Right lobe of liver (tissue), 6 donors: Measurements from ENCODE around the gene DNAJC11. TPM values are rescaled to one million over a fixed set of nuclear protein-coding genes. Genes with fewer than 3 reads are reported as not detected.
"Not testable (repeated sequence)": the region's sequence is repeated elsewhere in the genome, so short reads cannot be mapped to it uniquely, and the experiment has no call there.

Experiments
- ATAC-seq, 4 donors: fragments of 200-7000 bp; cut with Tn5 transposase; one replicate each; pipeline ENCODE4 v1.9.1; 2020; ENCODE audit warnings: mild to moderate bottlenecking in 4 of 4, moderate library complexity in 4 of 4
- DNase-seq, 3 donors: peaks; one replicate each; pipeline ENCODE4 v3.0.0-alpha.2; 2020
- H3K27ac ChIP-seq, 3 donors: fragments of 200-600 bp; one replicate each; pipeline ENCODE4 v1.8.0; 2022
- H3K27me3 ChIP-seq, 2 donors: fragments of 200-600 bp; one replicate each; pipeline ENCODE4 v1.8.0; 2022
- H3K36me3 ChIP-seq, 4 donors: fragments of 200-600 bp; sonication (generic) in 1 of 4; one replicate each; pipeline versions ENCODE4 v1.5.1 to v1.8.0; 2017 to 2022; ENCODE audit warnings: control low read depth in 1 of 4
- H3K4me1 ChIP-seq, 4 donors: fragments of 200-600 bp; sonication (generic) in 1 of 4; one replicate each; pipeline versions ENCODE4 v1.5.1 to v1.8.0; 2017 to 2022; ENCODE audit warnings: control low read depth in 1 of 4
- H3K4me3 ChIP-seq, 3 donors: fragments of 200-600 bp; one replicate each; pipeline ENCODE4 v1.8.0; 2022
- H3K9me3 ChIP-seq, 4 donors: fragments of 200-600 bp; sonication (generic) in 1 of 4; one replicate each; pipeline versions ENCODE4 v1.5.1 to v1.8.0; 2017 to 2022; ENCODE audit warnings: control low read depth in 1 of 4
- CTCF ChIP-seq, 4 donors: fragments of 200-600 bp in 3 of 4; fragments of 450-650 bp in 1 of 4; IDR thresholded peaks; one replicate each; pipeline versions ENCODE4 v1.5.1 to v1.8.0; 2016 to 2022; ENCODE audit warnings: antibody characterized with exemption in 4 of 4, mild to moderate bottlenecking in 2 of 4
- POLR2A ChIP-seq: fragments of 450-650 bp; IDR thresholded peaks from one replicate; pipeline ENCODE4 v1.6.1; 2017; ENCODE audit warnings: antibody characterized with exemption, mild to moderate bottlenecking
- WGBS: methylation state at CpG from one replicate; pipeline ENCODE4 v1.1.6; 2018; ENCODE audit warnings: low coverage, low lambda C conversion rate; ENCODE audit not compliant: insufficient coverage; ENCODE audit errors: missing lambda C conversion rate; 5-methylcytosine and 5-hydroxymethylcytosine counted together
- intact Hi-C, 2 donors: fragments of 100-400 bp; cut with DNase I; formaldehyde crosslinking; loops; one replicate each; pipeline versions ENCODE4 v1.11.2 to v1.14.1; 2022
- total RNA-seq, 6 experiments: library from RNA; depleted of rRNA in 2 of 6; stranded (reverse); fragments of >200 nt in 2 of 6; fragmentation: NEBNext Ultra II Directional in 3 of 6; extraction: Animal tissue kit (Norgen Biotek cat#: 25700) in 3 of 6; gene quantifications; one replicate each; pipeline versions ENCODE4 v1.1.0 to v1.2.4, GENCODE V29; 2016 to 2023
- donor health status: DM: no; HTN: yes; CAD: no.
- donor health status: DM: no; HTN: no; CAD: no.
- donor health status: DM: no; HTN: no; CAD: no.
- donor health status: DM: no; HTN: yes; CAD: no.
- donor health status: DM: no; HTN: yes; CAD: no.

The DNAJC11 gene
- total RNA-seq, 6 experiments from 2014 or later = 24.9 to 36.0 (median 28.6) TPM

GRCh38 chr1:6703016-6703415, 1.4 kb upstream of the DNAJC11 start:
- no peaks in the 10 kb centered on the region for H3K36me3 ChIP-seq
- intact Hi-C loops = no loop called here
- H3K27ac ChIP-seq = no peak overlapping the region
- 100% methylated on average over 2 of the region's 4 CpGs for WGBS
- no peaks in the 10 kb centered on the region for H3K9me3 ChIP-seq
- TF ChIP-seq POLR2A (no peak), CTCF (IDR thresholded peaks at IDR 0.05) (no peak)
- DNase-seq (no peak), ATAC-seq (no peak)
- H3K4me1 ChIP-seq = peaks cover 0 to 19% (median 4%) of the 10 kb centered on the region in 4 donors
- H3K4me3 ChIP-seq = no peak overlapping the region
- H3K27me3 ChIP-seq = no peaks in the 10 kb centered on the region

GRCh38 chr1:6700853-6701436, 671 bp downstream of the DNAJC11 start:
- 3% methylated on average over 22 of the region's 24 CpGs for WGBS

GRCh38 chr1:6699915-6700314, 1.7 kb downstream of the DNAJC11 start:
- intact Hi-C loops, H3K27ac ChIP-seq, H3K36me3 ChIP-seq, H3K27me3 ChIP-seq, DNase-seq, H3K9me3 ChIP-seq, H3K4me3 ChIP-seq, ATAC-seq: not testable (repeated sequence)
- 86% methylated on average over 4 of the region's 4 CpGs for WGBS
- H3K4me1 ChIP-seq = peaks cover 0 to 19% (median 4%) of the 10 kb centered on the region in 4 donors

More at GRCh38 chr1:6700853-6701436, 671 bp downstream of the DNAJC11 start:
- H3K9me3 ChIP-seq = no peaks in the 10 kb centered on the region
- H3K27me3 ChIP-seq = no peaks in the 10 kb centered on the region
- no peak for ATAC-seq
- no peak for DNase-seq
- intact Hi-C loops = no loop called here
- H3K4me1 ChIP-seq = peaks cover 0 to 19% (median 4%) of the 10 kb centered on the region in 4 donors
- peak overlapping the region; percentile 71 to 85 (median 83) for H3K27ac ChIP-seq
- H3K4me3 ChIP-seq = peak overlapping the region; percentile 90 to 100 (median 99)
- TF ChIP-seq POLR2A (no peak), CTCF (IDR thresholded peaks at IDR 0.05) (no peak)
- H3K36me3 ChIP-seq = no peaks in the 10 kb centered on the region

GRCh38 chr1:6695868-6696267, 5.7 kb downstream of the DNAJC11 start:
- intact Hi-C loops = no loop called here
- Histone ChIP-seq H3K9me3 (no peaks in the 10 kb centered on the region), H3K4me1 (peaks cover 0 to 13% (median 4%) of the 10 kb centered on the region in 4 donors), H3K36me3 (no peaks in the 10 kb centered on the region), H3K27me3 (no peaks in the 10 kb centered on the region), H3K27ac (no peak overlapping the region), H3K4me3 (no peak overlapping the region)
- ATAC-seq = no peak
- TF ChIP-seq POLR2A (no peak), CTCF (IDR thresholded peaks at IDR 0.05) (no peak)
- WGBS = 83% methylated on average over 2 of the region's 2 CpGs
- DNase-seq = no peak

- no peak for ATAC-seq
- H3K27ac ChIP-seq = no peak overlapping the region
- H3K9me3 ChIP-seq = no peaks in the 10 kb centered on the region
- WGBS = 91% methylated on average over 10 of the region's 10 CpGs
- no peak for DNase-seq
- TF ChIP-seq POLR2A (no peak), CTCF (IDR thresholded peaks at IDR 0.05) (no peak)
- H3K4me1 ChIP-seq = no peaks in the 10 kb centered on the region
- no peak overlapping the region for H3K4me3 ChIP-seq
- H3K36me3 ChIP-seq = no peaks in the 10 kb centered on the region
- intact Hi-C loops = no loop called here
- no peaks in the 10 kb centered on the region for H3K27me3 ChIP-seq
These were observed 7.4 kb downstream of the DNAJC11 start for GRCh38 chr1:6694121-6694713.
